NCI-H2171 treated with DMSO at 0.1 percent for 48 hours (cell line): Measurements from ENCODE around the gene ZFHX3.

ENCODE experiments used
- DNase-seq: peaks from one replicate; lab custom pipeline; 2025; lab: John Stamatoyannopoulos, UW

Gene ZFHX3

GRCh38 chr16:72848028-72848400, 199.9 kb downstream of the ZFHX3 start:
- no peak for DNase-seq

GRCh38 chr16:72847187-72848027, 200.5 kb downstream of the ZFHX3 start:
- peak; percentile 31 for DNase-seq

- no peak for DNase-seq
Measured at GRCh38 chr16:72846594-72846993, 201.3 kb downstream of the ZFHX3 start.

- no peak for DNase-seq
Measured at GRCh38 chr16:72845322-72846020, 202.5 kb downstream of the ZFHX3 start.

GRCh38 chr16:72844225-72844920, 203.6 kb downstream of the ZFHX3 start:
- DNase-seq = no peak

GRCh38 chr16:72841506-72841905, 206.4 kb downstream of the ZFHX3 start:
- no peak for DNase-seq

GRCh38 chr16:72840631-72841381, 207.1 kb downstream of the ZFHX3 start:
- DNase-seq = no peak

- DNase-seq = no peak
Measured at GRCh38 chr16:72838951-72839350, 209.0 kb downstream of the ZFHX3 start.

- no peak for DNase-seq
Measured at GRCh38 chr16:72838586-72838910, 209.4 kb downstream of the ZFHX3 start.

GRCh38 chr16:72837846-72838585, 209.9 kb downstream of the ZFHX3 start:
- no peak for DNase-seq

GRCh38 chr16:72836985-72837384, 210.9 kb downstream of the ZFHX3 start:
- no peak for DNase-seq

- DNase-seq = no peak
Measured at GRCh38 chr16:72836181-72836580, 211.7 kb downstream of the ZFHX3 start.

GRCh38 chr16:72835086-72835485, 212.8 kb downstream of the ZFHX3 start:
- DNase-seq = no peak

- peak; percentile 31 for DNase-seq
Measured at GRCh38 chr16:72834499-72834898, 213.4 kb downstream of the ZFHX3 start.

GRCh38 chr16:72833969-72834368, 214.0 kb downstream of the ZFHX3 start:
- DNase-seq = no peak

- no peak for DNase-seq
Measured at GRCh38 chr16:72833482-72833881, 214.4 kb downstream of the ZFHX3 start.

- DNase-seq = peak; percentile 51
Measured at GRCh38 chr16:72832621-72833248, 215.2 kb downstream of the ZFHX3 start.

- no peak for DNase-seq
Measured at GRCh38 chr16:72829846-72830775, 217.8 kb downstream of the ZFHX3 start.

GRCh38 chr16:72827866-72828265, 220.1 kb downstream of the ZFHX3 start:
- no peak for DNase-seq
